HG02981 (cell line): ENCODE measurements around the gene SLC66A1.

ENCODE experiments used
- ATAC-seq: cut with Tn5 transposase; IDR thresholded peaks from one replicate; pipeline ENCODE4 v1.9.1; 2021; ENCODE audit warnings: mild to moderate bottlenecking, moderate library complexity; ENCODE audit not compliant: unreplicated experiment

SLC66A1 gene

DNA sequence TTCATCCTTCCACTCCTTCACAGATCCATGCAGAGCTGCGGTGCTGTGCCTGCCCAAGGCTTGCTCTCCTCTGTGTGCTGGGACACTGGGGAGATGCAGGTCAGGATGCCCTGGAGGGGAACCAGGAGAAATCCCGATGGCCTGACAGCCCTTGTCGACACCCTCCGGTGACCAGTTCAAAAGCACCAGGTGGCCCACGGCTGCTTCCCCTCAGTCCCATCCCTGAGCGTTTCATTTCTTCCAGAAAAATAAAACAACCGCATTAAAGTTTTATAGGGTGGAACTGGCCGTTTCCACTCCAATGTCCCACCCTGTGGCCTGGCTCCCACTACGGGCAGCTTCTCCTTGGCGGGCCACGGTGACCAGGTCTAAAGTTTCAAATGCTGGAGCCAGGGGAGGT lies 48.3 kb downstream of the SLC66A1 start:
- ATAC-seq = no peak

DNA sequence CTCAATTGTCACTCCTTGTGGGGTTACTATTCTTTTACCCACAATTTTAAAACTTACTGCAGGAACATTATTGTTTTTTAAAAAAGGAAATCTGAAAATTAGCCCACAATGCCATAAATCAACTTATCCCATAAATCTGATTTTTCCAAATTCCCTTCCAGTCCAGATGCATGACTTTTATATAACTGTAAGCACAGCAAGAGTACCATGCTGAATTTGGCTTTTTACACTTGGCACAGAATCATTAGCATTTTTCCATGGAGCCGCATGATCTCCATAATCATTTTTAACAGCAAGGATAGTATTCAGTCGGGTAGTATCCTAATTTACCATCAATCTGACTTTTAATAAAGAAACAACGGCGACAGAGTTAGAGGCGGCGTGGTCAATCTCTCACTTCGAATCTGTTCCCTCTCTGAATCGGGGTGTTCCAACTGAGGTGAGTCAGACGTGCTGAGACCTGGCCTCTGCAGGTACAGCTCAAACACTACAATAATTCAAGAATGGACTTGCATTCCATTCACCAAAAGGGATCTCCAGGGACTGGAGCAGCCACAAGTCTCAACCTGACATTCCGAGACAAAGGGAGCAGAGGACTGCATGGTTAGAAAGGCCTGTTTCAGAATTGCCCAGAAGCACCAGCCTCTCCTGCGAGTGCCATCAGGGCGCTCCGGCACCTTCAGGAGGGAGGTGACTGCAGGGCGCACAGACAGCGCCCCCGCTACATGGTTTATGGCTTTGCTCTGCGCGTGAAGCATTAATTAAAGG lies 48.9 kb downstream of the SLC66A1 start:
- no peak for ATAC-seq

DNA sequence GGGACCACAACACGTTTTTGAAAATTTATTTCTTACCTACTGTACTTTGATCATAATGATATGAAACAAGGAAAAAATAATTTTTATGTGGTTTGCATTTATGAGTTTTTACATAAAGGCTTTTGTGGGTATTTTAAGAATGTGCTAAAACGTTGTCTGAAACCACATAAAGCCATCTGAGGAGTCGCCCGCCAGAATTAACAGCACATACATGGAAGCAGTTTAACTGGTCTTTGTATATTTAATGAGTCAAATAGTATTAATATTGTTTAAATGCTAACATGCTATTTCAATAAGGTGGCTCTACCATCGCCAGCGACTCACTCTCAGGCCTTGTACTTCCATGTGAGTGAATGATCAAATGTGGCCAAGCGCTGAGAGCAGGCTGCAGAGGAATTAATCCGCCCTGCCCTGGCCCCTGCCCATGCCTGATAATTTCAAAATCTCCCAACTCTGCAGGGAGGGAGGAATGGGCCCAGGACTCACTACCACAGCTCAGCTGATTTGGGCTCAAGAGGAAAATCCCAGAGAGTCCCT lies 49.6 kb downstream of the SLC66A1 start:
- ATAC-seq = no peak

DNA sequence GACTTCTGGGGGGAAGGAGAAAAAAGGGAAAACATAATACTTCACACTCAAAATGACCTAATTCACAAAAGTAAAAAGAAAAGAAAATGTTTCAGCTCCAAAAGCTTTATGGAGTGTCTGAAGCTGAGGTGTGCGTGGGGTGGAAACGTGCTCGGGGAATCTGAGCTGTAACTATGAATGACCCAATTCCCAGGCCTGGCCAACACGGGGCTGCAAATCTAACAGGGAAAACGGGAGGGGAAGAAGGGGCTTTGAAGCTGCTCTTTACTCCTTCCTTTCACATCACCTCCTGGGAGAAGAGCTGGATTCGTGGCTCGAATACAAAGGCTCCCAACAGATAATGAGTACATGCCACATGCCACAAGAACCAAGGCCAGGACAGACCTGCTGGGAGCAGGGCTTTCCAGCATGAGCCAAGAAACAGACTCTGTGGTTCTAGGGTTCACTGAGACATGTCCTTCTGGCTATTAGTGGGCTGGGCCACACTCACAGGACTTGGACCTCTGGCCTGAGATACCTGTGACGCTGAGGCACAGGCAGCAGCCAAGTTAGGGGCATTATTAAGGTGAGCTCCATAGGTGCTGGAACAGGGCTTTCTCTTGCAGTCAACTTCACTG lies 51.5 kb downstream of the SLC66A1 start:
- ATAC-seq = no peak

DNA sequence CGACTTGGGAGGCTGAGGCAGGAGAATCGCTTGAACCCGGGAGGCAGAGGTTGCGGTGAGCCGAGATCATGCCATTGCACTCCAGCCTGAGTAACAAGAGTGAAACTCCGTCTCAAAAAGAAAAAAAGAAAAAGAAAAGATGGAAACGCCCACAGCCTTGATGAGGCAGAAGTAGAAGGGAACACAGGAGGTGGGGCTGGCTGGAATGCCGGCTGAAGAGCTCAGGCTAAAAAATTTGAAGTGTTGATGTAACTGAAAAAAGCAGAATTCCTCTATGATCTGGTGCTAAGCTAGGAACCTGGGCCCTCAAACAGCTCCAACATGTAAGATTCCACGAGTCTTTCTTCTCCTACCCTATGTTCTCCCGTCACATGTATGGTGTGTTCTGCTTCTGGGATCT lies 53.6 kb downstream of the SLC66A1 start:
- no peak for ATAC-seq

DNA sequence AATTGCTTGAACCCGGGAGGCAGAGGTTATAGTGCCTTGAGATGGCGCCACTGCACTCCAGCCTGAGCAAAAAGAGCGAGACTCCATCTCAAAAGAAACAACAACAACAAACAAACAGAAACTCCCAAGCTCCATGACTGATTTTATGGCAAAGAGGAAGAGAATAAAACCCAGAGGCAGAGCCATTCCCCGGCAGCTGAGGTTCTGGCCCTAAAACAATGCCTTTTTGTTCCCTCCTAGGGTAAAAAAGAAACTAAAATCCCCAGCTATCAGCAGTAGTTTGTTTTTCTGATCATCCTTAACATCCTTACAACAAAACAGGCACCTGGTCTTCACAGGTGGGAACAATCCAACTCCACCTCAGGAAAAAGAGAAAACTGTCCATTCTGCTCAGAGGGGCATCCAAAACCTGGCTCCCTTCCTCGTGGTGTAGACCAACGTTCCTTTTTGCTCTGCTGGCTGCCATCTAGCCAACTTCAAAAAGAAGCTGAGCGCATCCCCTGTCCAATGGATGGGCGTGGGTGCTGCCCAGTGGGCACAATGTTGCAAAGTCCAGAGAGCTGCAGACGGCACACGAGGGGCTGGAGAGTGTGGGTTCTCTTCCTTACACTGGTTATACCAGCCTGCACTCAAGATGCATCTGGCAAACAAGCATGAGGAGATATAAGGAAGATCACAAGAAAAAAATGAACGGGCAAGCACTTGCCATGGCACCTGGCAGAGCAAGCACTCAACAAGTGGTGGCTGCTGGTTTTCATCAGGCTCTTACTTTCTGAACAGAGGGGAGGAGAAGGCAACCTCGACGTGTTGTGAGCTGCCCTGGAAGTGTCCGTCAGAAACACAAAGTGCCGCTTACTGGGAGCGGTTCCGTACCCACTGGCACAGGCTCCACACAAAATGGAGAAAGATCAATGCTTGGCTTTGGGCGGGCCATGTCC lies 54.7 kb downstream of the SLC66A1 start:
- ATAC-seq = no peak

DNA sequence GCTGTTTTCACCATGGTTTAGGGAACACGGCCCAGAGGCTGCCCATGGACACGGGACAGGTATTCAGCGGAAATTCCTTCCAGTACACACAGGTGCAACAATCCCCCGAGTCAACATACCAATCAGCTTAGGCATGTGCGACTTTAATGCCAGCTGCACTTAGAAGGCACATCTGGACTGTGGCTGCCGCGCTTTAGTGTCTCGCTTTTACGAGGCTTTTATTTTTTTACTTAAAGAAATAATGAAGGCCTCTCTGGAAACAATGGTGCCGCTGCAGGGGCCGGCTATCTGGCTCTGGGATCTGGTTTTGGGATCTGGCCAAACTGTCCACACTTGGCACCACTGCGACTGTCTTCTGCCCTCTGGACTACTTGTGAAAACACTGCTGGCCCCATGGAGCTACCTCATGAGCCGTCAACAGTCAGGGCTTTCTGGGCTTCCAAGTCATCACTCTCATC lies 55.5 kb downstream of the SLC66A1 start:
- ATAC-seq = no peak

DNA sequence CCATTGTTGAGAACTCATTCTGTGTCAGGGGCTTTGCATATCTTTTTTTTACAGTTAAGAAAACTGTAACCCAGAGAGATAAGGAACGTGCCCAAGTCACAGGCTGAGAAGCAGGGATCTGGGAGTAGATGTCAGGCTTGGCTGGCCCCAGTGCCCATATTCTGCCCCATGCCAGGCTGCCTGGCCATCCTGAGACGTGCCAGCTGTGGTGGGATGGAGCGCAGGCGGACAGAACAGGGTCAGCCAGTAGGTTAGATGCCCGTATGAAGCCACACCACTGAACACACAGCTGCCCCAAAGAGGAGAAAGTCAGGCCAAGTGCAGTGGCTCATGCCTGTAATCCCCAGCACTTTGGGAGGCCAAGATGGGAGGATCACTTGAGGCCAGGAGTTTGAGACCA lies 55.9 kb downstream of the SLC66A1 start:
- ATAC-seq = no peak

DNA sequence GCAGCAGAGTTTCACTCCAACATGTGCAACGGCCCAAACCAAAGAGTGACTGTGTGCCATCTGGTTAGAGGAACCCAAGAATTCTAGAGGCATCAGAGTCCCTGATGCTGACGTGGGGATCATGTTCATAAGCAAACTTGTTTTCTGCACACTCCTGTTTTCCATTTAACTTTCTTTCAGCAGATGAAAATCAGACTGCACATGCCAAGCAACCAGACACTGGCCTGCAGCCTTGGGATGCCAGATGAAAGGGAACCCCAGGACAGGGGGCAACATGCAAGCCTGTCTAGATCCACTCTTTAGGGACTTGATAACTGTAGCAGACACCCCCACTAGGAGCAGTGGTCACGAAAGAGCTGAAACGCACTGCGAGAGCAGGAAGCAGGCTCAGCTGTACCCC lies 56.8 kb downstream of the SLC66A1 start:
- no peak for ATAC-seq

DNA sequence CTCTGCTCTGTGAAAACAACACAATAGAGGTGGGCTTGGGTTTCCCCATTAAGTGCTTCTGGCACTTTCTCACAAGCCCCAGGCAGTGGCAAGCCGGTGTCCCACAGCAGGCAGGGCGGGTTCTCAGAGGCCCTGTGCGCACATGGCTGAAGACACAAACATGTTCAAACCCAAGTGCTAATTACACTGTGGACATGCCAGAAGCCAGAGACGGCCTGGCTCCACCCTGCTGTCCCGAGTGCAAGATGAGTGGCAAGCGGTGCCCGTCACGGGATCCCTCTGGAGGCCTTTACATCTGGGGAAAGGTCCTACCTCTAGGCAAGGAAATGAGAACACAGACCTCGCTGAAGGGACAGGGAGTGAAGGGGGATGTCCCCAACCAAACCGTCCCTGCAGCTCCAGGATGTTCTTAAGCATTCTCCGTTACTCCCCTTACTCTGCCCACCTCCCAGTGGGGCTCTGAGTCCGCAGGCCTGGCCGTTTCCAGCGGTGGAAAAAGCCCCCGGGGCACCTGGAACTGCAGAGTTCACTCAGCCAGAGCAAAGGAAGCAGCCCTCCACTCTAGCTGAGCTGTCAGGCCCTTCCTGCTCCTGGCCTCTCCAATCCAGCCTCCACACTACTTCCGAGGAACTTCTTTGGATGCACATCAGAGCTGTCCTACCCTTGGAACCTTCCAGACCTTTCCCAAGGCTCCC lies 57.4 kb downstream of the SLC66A1 start:
- no peak for ATAC-seq

DNA sequence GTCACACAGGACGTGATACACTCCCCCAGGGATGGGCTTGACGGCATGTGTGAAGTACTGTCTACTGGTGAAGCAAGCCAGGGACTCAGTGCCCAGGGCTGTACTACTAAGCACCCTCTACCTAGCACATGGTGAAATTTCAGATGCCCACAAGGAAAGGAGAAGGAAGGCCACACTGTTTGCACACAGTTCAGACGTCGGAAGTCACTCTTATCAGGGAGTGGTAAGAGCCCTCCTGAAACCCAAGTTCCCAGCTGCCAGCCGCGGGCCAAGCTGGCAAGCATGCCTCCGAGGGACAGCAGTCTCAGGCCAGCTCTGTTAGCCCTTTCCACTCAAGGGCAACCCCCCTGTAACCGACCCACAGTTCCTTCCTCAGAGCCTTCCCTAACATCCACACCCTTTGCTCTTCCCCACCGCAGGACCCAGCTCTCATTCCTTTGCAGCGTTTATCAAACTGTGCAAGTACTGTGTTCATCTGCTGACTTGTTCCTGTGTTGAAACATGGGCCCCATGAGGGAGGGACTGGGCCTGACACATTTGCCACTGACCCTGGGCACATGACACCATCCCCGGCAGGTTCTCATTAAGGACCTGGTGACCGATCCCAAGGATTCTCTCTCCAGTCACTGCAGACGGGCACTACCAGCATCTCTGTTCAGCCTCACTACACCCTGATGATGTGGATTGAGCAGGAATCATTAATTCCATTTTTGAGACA lies 58.5 kb downstream of the SLC66A1 start:
- no peak for ATAC-seq

DNA sequence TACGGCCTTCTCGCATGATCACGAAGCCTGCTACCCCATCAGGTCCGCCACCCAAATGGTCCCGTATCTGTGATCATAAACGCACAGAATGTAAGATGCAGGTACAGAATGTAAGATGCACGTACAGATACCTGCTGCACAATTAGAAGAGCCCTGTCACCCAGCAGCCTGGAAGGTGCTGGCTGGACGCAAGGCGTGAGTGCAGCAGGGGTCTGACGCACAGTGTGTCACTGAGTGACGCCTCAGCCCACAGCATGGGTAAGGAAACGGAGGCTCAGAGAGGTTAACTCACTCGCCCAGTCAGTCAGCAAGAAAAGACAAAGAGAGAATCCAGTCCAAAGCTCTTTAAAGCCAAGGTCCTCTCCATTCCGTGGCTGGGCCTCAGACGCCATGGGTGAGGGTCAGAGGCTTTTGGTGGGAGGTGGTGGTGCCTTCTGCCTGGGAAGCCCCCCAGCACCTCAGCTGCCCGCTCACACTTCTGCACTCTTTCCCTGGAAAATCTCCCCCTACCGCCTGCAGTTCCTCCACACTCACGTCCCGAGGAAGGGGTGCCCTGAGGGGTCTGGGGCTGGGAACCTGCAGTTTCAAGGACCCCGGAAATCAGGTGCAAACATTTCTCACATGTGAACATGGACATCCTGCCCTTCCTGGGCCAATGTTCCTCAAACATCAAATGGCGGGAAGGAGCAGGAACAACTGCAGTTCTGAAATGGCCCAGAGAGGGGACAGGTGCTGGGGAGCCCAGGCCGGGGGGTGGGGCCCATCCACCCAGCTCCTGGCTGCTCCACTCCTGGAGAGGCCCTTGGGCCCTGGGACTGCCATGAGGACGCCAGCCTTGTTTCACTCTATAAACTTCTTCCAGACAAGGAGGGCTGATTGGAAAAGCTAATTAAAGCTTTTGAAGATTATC lies 59.4 kb downstream of the SLC66A1 start:
- no peak for ATAC-seq

DNA sequence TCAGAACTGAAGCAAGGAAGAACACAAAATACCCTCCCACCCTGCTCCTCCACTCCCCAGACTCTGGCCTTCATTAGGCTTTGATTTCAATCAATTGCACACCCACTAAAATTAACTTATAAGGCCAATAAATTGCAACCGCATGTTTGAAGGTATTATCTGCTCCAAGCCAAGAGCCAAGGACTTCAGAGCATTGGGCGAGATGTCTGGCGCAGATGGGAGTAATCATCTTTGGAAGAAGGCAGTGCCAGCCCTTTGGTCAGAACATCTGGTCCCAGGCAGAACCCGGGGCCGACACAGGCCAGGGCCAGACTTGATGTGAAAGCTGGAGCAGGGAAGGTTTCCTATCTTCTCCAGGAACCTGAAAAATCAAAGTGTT lies 60.0 kb downstream of the SLC66A1 start:
- ATAC-seq = no peak

DNA sequence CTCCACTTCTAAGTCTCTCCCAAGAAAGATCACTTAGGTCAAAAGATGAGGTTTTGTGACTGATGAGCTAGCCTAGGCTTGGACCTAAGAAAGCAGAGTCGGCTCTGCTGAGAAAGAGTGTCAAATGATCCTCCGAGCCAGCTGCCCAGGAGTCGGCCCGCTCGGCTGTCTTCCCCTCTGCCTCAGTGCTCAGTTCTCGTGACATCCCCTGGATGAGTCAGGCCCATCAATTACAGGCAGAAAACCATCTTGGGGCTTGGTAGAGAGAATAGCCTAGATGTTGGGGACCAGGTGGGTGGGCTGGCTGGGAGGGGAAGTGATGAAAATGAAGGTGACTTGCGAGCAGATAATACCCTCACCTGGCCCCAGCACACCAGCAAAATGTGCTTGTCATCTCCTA lies 60.5 kb downstream of the SLC66A1 start:
- no peak for ATAC-seq

DNA sequence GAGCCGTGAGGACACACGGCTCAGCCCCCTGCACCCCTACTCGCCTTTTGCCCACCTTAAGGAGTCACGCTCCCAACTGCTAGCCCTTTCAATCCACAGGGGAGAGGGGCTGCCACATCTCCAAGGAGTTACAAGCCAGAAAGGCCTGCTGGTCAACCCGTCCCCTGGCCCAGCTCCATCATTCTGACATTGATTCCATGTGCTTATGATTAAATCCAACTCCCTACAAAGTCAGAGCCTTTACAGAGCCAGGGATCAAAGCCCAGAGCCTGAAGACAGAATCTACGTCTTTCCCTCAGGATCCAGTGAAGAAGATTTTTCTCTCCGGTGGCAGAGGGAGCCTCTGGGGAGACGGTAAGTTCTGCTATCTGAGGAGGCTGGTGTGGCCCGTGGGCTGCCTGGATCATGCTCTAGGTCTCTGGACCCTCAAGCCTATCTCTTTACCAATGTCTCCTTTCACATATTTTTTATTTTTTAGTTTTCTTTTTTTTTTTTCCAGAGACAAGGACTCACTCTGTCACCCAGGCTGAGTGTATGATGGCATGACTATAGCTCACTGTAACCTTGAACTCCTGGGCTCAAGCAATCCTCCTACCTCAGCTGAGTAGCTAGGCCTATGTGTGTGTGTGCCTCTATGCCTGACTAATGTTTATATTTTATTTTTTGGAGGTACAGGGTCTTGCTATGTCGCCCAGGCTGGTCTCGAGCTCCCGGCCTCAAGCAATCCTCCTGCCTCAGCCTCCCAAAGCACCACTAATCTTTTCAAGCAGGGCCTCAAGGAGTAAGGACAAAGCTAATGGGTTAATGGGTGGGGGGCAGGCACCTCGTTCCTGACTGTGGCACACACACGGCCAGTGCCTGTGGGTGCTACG lies 61.3 kb downstream of the SLC66A1 start:
- ATAC-seq = no peak

DNA sequence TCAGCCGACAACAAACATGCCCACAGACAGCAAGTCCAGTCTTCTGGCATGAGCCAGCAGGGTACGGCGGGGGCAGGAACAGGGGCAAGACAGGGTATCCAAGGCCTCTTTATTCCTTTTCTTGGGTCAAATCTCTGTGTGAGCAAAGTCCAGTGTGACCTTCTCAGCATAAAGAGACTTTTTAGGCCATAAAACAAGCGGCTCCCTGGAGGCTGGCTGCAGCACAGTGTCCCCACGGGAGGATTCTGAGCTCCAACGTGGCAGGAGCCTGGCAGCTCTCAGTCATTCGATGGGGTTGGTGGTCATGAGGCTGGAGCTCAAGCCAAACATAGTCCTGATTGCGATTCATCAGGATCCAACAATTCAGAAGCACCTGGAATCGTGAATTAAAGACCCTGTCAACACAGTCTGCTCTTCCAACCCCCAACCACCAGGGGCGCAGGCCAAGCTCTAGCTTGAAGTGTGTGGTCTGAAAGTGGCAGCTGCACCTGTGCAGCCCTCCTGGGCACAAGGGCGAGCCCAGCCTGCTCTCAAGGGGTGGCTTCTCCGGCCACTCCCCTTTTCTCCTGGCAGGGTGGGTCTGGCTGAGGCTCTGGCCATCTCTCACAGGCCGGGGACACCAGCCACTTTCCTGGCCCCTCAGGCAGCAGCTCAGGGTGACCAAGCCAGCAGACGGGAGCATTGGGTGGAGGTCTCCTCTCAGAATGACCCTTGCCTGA lies 62.1 kb downstream of the SLC66A1 start:
- ATAC-seq = no peak

DNA sequence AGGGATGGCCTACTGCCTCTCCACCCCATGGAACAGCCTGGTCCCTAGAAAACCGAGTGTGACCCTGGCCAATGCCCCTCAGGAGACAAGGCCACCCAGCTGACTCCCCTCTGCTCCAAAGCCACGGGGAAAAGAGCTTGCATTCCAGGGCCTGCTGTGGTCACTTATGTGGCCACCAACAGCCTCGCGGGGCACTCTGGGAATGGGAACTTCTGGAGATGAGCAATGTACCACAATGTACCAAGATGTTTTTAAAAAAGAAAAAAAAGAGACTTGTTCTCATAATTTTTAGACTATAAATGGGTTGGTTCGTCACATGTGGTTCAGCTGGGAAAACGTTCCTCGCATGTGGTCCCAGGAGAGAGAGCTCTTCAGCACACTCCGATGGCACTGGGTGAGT lies 62.8 kb downstream of the SLC66A1 start:
- no peak for ATAC-seq
